Upper lobe of left lung (tissue), 6 donors: ENCODE results near the gene GPC4. TPM values are rescaled to one million over a fixed set of nuclear protein-coding genes. Genes with fewer than 3 reads are reported as not detected.

Experiments
- ATAC-seq, 2 donors: fragments of 200-7000 bp; cut with Tn5 transposase; one replicate each; pipeline ENCODE4 v1.9.1; 2022; ENCODE audit warnings: mild to moderate bottlenecking in 2 of 2, moderate library complexity in 2 of 2; ENCODE audit not compliant: low FRiP score in 2 of 2
- DNase-seq, 2 donors: peaks; one replicate each; pipeline ENCODE4 v3.0.0-alpha.2; 2019 to 2020
- H3K27ac ChIP-seq, 4 donors: fragments of 200-600 bp; sonication (generic); one replicate each; pipeline ENCODE4 v1.5.1; 2016 to 2019
- H3K27me3 ChIP-seq, 4 donors: fragments of 200-600 bp; sonication (generic); one replicate each; pipeline ENCODE4 v1.5.1; 2017 to 2019
- H3K36me3 ChIP-seq, 4 donors: fragments of 200-600 bp; sonication (generic); one replicate each; pipeline ENCODE4 v1.5.1; 2016 to 2019
- H3K4me1 ChIP-seq, 4 donors: fragments of 200-600 bp; sonication (generic); one replicate each; pipeline ENCODE4 v1.5.1; 2018 to 2019
- H3K4me3 ChIP-seq, 4 donors: fragments of 200-600 bp; sonication (generic); one replicate each; pipeline ENCODE4 v1.5.1; 2017 to 2019; ENCODE audit warnings: mild to moderate bottlenecking in 2 of 4, moderate library complexity in 1 of 4
- H3K9me3 ChIP-seq, 4 donors: fragments of 200-600 bp; sonication (generic); one replicate each; pipeline ENCODE4 v1.5.1; 2018 to 2019
- CTCF ChIP-seq, 6 experiments: fragments of 450-650 bp in 4 of 6; fragments of 200-600 bp in 2 of 6; sonication (generic) in 2 of 6; IDR thresholded peaks; one replicate each; pipeline ENCODE4 v1.5.1; 2016 to 2019; ENCODE audit warnings: antibody characterized with exemption in 6 of 6
- EP300 ChIP-seq, 4 donors: sonication (generic); formaldehyde crosslinking; IDR thresholded peaks; one replicate each; pipeline ENCODE4 v1.5.1; 2017; ENCODE audit warnings: antibody characterized with exemption in 4 of 4, control low read depth in 2 of 4
- POLR2A ChIP-seq, 4 donors: fragments of 450-650 bp; IDR thresholded peaks; one replicate each; pipeline ENCODE4 v1.5.1; 2016 to 2017; ENCODE audit warnings: antibody characterized with exemption in 4 of 4, mild to moderate bottlenecking in 2 of 4
- POLR2AphosphoS5 ChIP-seq, 2 donors: sonication (generic); formaldehyde crosslinking; IDR thresholded peaks; one replicate each; pipeline ENCODE4 v1.5.1; 2017; ENCODE audit warnings: antibody characterized with exemption in 2 of 2
- WGBS, 2 donors: methylation state at CpG; one replicate each; pipeline ENCODE4 v1.1.5; 2017 to 2018; 5-methylcytosine and 5-hydroxymethylcytosine counted together
- total RNA-seq, 6 donors: library from RNA; depleted of rRNA in 4 of 6; stranded (reverse); fragments of >200 nt in 4 of 6; gene quantifications; one replicate each; pipeline versions ENCODE4 v1.1.0 to v1.2.1, GENCODE V29; 2016 to 2021
- donor health status: DM: no; HTN: no; CAD: no; lungs with moderate emphysema.
- donor health status: DM: no; HTN: yes; CAD: no; lungs with severe emphysema.

Gene GPC4
- total RNA-seq, 6 donors from 2014 or later, result 18.5 to 59.2 (median 32.6) TPM

DNA sequence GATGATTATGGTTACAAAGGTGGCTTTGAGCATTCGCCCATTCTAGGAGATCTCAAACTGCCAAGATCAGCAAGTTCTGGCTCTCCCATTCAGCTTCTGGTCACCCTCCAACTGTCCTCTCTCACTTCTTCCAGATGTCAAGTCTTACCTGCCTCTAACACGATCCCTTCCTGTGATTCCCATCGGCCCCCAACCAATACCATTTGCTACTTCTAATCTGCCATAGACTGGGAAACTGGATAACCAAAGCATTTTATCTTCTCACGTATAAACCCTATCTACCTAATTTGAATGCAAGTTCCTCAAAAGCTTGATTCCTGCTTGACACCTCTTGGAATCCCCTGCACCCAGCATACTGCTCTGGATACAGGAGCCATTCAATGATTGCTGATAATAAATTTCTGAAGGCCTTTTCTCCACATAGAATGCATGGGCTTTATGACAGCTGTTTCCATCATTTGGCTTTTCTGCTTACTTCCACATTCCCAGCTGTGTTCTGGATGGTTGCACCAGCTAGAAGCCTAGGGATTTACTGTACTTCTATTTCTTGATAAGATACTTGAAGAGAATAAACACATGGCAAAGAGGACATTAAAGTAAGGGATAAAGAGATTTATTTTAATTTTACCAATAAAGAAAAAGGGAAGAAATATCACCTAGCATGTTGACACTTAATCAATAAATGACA lies 9.6 kb downstream of the GPC4 start:
- DNase-seq (no peak), ATAC-seq (no peak)
- no peaks in the 10 kb centered on the region for H3K27me3 ChIP-seq
- no peak overlapping the region for H3K4me3 ChIP-seq
- 81 to 96% methylated on average over 4 of the region's 4 CpGs for WGBS, 2 donors
- no peaks in the 10 kb centered on the region for H3K36me3 ChIP-seq
- no peaks in the 10 kb centered on the region for H3K9me3 ChIP-seq
- H3K27ac ChIP-seq, result no peak overlapping the region
- H3K4me1 ChIP-seq, result no peaks in the 10 kb centered on the region
- TF ChIP-seq EP300 (IDR thresholded peaks at IDR 0.05) (no peak), POLR2AphosphoS5 (IDR thresholded peaks at IDR 0.05) (no peak), CTCF (IDR thresholded peaks at IDR 0.05) (no peak), POLR2A (IDR thresholded peaks at IDR 0.05) (no peak)

DNA sequence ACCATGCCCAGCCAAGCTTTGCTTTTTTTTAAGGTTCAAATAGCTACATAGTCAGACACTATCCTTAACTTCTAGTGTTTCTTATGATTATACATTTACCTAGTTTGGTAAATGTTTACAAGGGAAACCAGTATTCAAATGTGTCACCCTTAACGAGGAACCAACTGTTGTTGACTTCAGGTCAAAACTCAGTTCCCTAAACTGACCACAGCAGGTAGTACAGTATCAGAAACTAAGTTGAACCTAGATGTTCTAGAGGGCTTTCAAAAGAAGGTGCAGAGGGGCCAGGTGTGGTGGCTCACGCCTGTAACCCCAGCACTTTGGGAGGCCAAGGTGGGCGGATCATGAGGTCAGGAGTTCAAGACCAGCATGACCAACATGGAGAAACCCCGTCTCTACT lies 11.3 kb downstream of the GPC4 start:
- no peak for ATAC-seq
- 87 to 88% methylated on average over 4 of the region's 4 CpGs for WGBS, 2 donors
- TF ChIP-seq CTCF (IDR thresholded peaks at IDR 0.05), result no peak
- no peak for TF ChIP-seq POLR2AphosphoS5 (IDR thresholded peaks at IDR 0.05)
- no peak for TF ChIP-seq EP300 (IDR thresholded peaks at IDR 0.05)
- no peak for TF ChIP-seq POLR2A (IDR thresholded peaks at IDR 0.05)

GRCh38 chrX:133402830-133403625 lies 12.3 kb downstream of the GPC4 start:
- WGBS, 2 donors, result 69 to 75% methylated on average over 10 of the region's 10 CpGs
- TF ChIP-seq POLR2A (IDR thresholded peaks at IDR 0.05), result no peak
- TF ChIP-seq EP300 (IDR thresholded peaks at IDR 0.05), result no peak
- no peak for TF ChIP-seq CTCF (IDR thresholded peaks at IDR 0.05)
- TF ChIP-seq POLR2AphosphoS5 (IDR thresholded peaks at IDR 0.05), result no peak
- H3K27ac ChIP-seq, result no peak overlapping the region

More for the DNA sequence above, 11.3 kb downstream of the GPC4 start:
- Histone ChIP-seq H3K4me3 (no peak overlapping the region), H3K9me3 (no peaks in the 10 kb centered on the region), H3K36me3 (no peaks in the 10 kb centered on the region), H3K27me3 (no peaks in the 10 kb centered on the region), H3K27ac (no peak overlapping the region), H3K4me1 (no peaks in the 10 kb centered on the region)
- DNase-seq, result no peak

GRCh38 chrX:133402042-133402453 lies 13.2 kb downstream of the GPC4 start:
- ATAC-seq (peak in 1 of 2 donors; percentile 52), DNase-seq (no peak)
- H3K4me1 ChIP-seq, result no peaks in the 10 kb centered on the region
- H3K27me3 ChIP-seq, result no peaks in the 10 kb centered on the region
- H3K27ac ChIP-seq, result no peak overlapping the region
- WGBS, 2 donors, result 42 to 55% methylated on average over 2 of the region's 2 CpGs
- no peak overlapping the region for H3K4me3 ChIP-seq
- no peaks in the 10 kb centered on the region for H3K36me3 ChIP-seq
- TF ChIP-seq EP300 (IDR thresholded peaks at IDR 0.05) (no peak), POLR2A (IDR thresholded peaks at IDR 0.05) (no peak), CTCF (IDR thresholded peaks at IDR 0.05) (no peak), POLR2AphosphoS5 (IDR thresholded peaks at IDR 0.05) (no peak)
- no peaks in the 10 kb centered on the region for H3K9me3 ChIP-seq

More at GRCh38 chrX:133402830-133403625, 12.3 kb downstream of the GPC4 start:
- no peak for ATAC-seq
- Histone ChIP-seq H3K4me3 (no peak overlapping the region), H3K4me1 (no peaks in the 10 kb centered on the region), H3K9me3 (no peaks in the 10 kb centered on the region), H3K27me3 (no peaks in the 10 kb centered on the region), H3K36me3 (no peaks in the 10 kb centered on the region)
- DNase-seq, result no peak
